ENCODE results near the gene MSI1.

MSI1 gene

GRCh38 chr12:120321382-120322202 lies 47.4 kb downstream of the MSI1 start:
- 84 to 86% methylated on average over 8 to 10 of the region's 13 CpGs for WGBS, 2 experiments (ENCODE audit: insufficient coverage in 2 of 2)
- Histone ChIP-seq H3K36me3 (ENCODE audit: control insufficient read depth, insufficient read depth, low read length) (no peaks in the 10 kb centered on the region), H3K9me3 (ENCODE audit: control insufficient read depth, low read length) (no peaks in the 10 kb centered on the region), H3K4me3 (ENCODE audit: extremely low read depth, insufficient read depth, low read length, poor library complexity, severe bottlenecking) (no peak overlapping the region), H3K4me1 (ENCODE audit: control insufficient read depth, insufficient read depth, low read length, poor library complexity, severe bottlenecking) (peaks cover 6% of the 10 kb centered on the region), H3K27ac (ENCODE audit: low read depth, low read length, severe bottlenecking) (no peak overlapping the region)

GRCh38 chr12:120317224-120318105 lies 51.5 kb downstream of the MSI1 start:
- Histone ChIP-seq H3K36me3 (ENCODE audit: control insufficient read depth, insufficient read depth, low read length) (no peaks in the 10 kb centered on the region), H3K4me1 (ENCODE audit: control insufficient read depth, insufficient read depth, low read length, poor library complexity, severe bottlenecking) (peaks cover 3% of the 10 kb centered on the region), H3K27ac (ENCODE audit: low read depth, low read length, severe bottlenecking) (peak overlapping the region; percentile 68), H3K9me3 (ENCODE audit: control insufficient read depth, low read length) (no peaks in the 10 kb centered on the region), H3K4me3 (ENCODE audit: extremely low read depth, insufficient read depth, low read length, poor library complexity, severe bottlenecking) (peak overlapping the region; percentile 46)
- WGBS, 2 experiments (ENCODE audit: insufficient coverage in 2 of 2), result 4 to 8% methylated on average over 21 to 25 of the region's 42 CpGs

- H3K4me1 ChIP-seq (ENCODE audit: control insufficient read depth, insufficient read depth, low read length, poor library complexity, severe bottlenecking), result peaks cover 3% of the 10 kb centered on the region
- peak overlapping the region; percentile 46 for H3K4me3 ChIP-seq (ENCODE audit: extremely low read depth, insufficient read depth, low read length, poor library complexity, severe bottlenecking)
- H3K9me3 ChIP-seq (ENCODE audit: control insufficient read depth, low read length), result no peaks in the 10 kb centered on the region
- H3K27ac ChIP-seq (ENCODE audit: low read depth, low read length, severe bottlenecking), result peak overlapping the region; percentile 68
- WGBS, 2 experiments (ENCODE audit: insufficient coverage in 2 of 2), result 79 to 89% methylated on average over 6 to 7 of the region's 9 CpGs
- H3K36me3 ChIP-seq (ENCODE audit: control insufficient read depth, insufficient read depth, low read length), result no peaks in the 10 kb centered on the region
Observed at GRCh38 chr12:120316798-120317223, 52.2 kb downstream of the MSI1 start.

GRCh38 chr12:120314220-120314619 lies 54.7 kb downstream of the MSI1 start:
- H3K9me3 ChIP-seq (ENCODE audit: control insufficient read depth, low read length), result no peaks in the 10 kb centered on the region
- no peak overlapping the region for H3K4me3 ChIP-seq (ENCODE audit: extremely low read depth, insufficient read depth, low read length, poor library complexity, severe bottlenecking)
- no peaks in the 10 kb centered on the region for H3K36me3 ChIP-seq (ENCODE audit: control insufficient read depth, insufficient read depth, low read length)
- no peak overlapping the region for H3K27ac ChIP-seq (ENCODE audit: low read depth, low read length, severe bottlenecking)
- 31 to 55% methylated on average over 4 to 5 of the region's 5 CpGs for WGBS, 2 experiments (ENCODE audit: insufficient coverage in 2 of 2)
- H3K4me1 ChIP-seq (ENCODE audit: control insufficient read depth, insufficient read depth, low read length, poor library complexity, severe bottlenecking), result peaks cover 3% of the 10 kb centered on the region

- Histone ChIP-seq H3K4me1 (ENCODE audit: control insufficient read depth, insufficient read depth, low read length, poor library complexity, severe bottlenecking) (no peaks in the 10 kb centered on the region), H3K4me3 (ENCODE audit: extremely low read depth, insufficient read depth, low read length, poor library complexity, severe bottlenecking) (peak within 1 kb of the TSS; percentile 66), H3K27ac (ENCODE audit: low read depth, low read length, severe bottlenecking) (peak within 1 kb of the TSS; percentile 57), H3K9me3 (ENCODE audit: control insufficient read depth, low read length) (no peaks in the 10 kb centered on the region), H3K36me3 (ENCODE audit: control insufficient read depth, insufficient read depth, low read length) (no peaks in the 10 kb centered on the region)
- 0 to 11% methylated on average over 13 to 21 of the region's 31 CpGs for WGBS, 2 experiments (ENCODE audit: insufficient coverage in 2 of 2)
Observed at GRCh38 chr12:120301962-120302815, 66.8 kb downstream of the MSI1 start, which contains the start of gene SIRT4. Gene SIRT4 (plus strand): TSS chr12:120302321. CDS start chr12:120303562, 1,241 bp downstream.

- 0% methylated on average over 21 to 25 of the region's 29 CpGs for WGBS, 2 experiments (ENCODE audit: insufficient coverage in 2 of 2)
- Histone ChIP-seq H3K27ac (ENCODE audit: low read depth, low read length, severe bottlenecking) (peak within 1 kb of the TSS; percentile 100), H3K4me1 (ENCODE audit: control insufficient read depth, insufficient read depth, low read length, poor library complexity, severe bottlenecking) (peaks cover 7% of the 10 kb centered on the region), H3K9me3 (ENCODE audit: control insufficient read depth, low read length) (no peaks in the 10 kb centered on the region), H3K4me3 (ENCODE audit: extremely low read depth, insufficient read depth, low read length, poor library complexity, severe bottlenecking) (peak within 1 kb of the TSS; percentile 41), H3K36me3 (ENCODE audit: control insufficient read depth, insufficient read depth, low read length) (no peaks in the 10 kb centered on the region)
Observed at GRCh38 chr12:120292661-120293531, 76.1 kb downstream of the MSI1 start, which contains the start of gene RNU4-1. Gene RNU4-1 (minus strand): TSS chr12:120293237.

GRCh38 chr12:120292411-120292660 lies 76.6 kb downstream of the MSI1 start:
- WGBS, 2 experiments (ENCODE audit: insufficient coverage in 2 of 2), result 0% methylated on average over 9 to 16 of the region's 17 CpGs
- peak overlapping the region; percentile 41 for H3K4me3 ChIP-seq (ENCODE audit: extremely low read depth, insufficient read depth, low read length, poor library complexity, severe bottlenecking)
- no peaks in the 10 kb centered on the region for H3K36me3 ChIP-seq (ENCODE audit: control insufficient read depth, insufficient read depth, low read length)
- H3K27ac ChIP-seq (ENCODE audit: low read depth, low read length, severe bottlenecking), result peak overlapping the region; percentile 100
- no peaks in the 10 kb centered on the region for H3K9me3 ChIP-seq (ENCODE audit: control insufficient read depth, low read length)
- peaks cover 7% of the 10 kb centered on the region for H3K4me1 ChIP-seq (ENCODE audit: control insufficient read depth, insufficient read depth, low read length, poor library complexity, severe bottlenecking)

Measured in mesodermal cell (in vitro differentiated cells).